HepG2 (cell line): Measurements from ENCODE around the gene SPDYE6. TPM values are rescaled to one million over a fixed set of nuclear protein-coding genes. Genes with fewer than 3 reads are reported as not detected.
A peak's percentile ranks its signal among the peaks of the same experiment; 100 is the strongest.

Experiments
- ARID4A ChIP-seq: sonication (generic); formaldehyde crosslinking; IDR thresholded peaks from 2 replicates; pipeline ENCODE4 v1.5.0; 2020; ENCODE audit warnings: mild to moderate bottlenecking, missing genetic modification reagents, borderline replicate concordance
- CTCF ChIP-seq: sonication (generic); formaldehyde crosslinking; IDR thresholded peaks from 2 replicates; pipeline ENCODE4 v1.5.0; 2020; ENCODE audit warnings: mild to moderate bottlenecking, missing genetic modification reagents, moderate library complexity
- ERF ChIP-seq: IDR thresholded peaks from 2 replicates; pipeline ENCODE4 v1.6.1; 2018; ENCODE audit warnings: missing biosample characterization, missing genetic modification reagents
- FOXO4 ChIP-seq: sonication (generic); formaldehyde crosslinking; conservative IDR thresholded peaks from 2 replicates; pipeline ENCODE4 v1.8.1; 2023; ENCODE audit warnings: missing genetic modification reagents
- IKZF4 ChIP-seq: sonication (generic); formaldehyde crosslinking; IDR thresholded peaks from 2 replicates; pipeline ENCODE4 v1.5.1; 2020; ENCODE audit warnings: borderline replicate concordance, mild to moderate bottlenecking, low read depth, missing genetic modification reagents; ENCODE audit errors: not compliant biosample characterization
- KLF11 ChIP-seq: IDR thresholded peaks from 2 replicates; pipeline ENCODE4 v1.6.1; 2016; ENCODE audit warnings: missing compliant biosample characterization
- NFYC ChIP-seq: IDR thresholded peaks from 2 replicates; pipeline ENCODE4 v1.6.1; 2016; ENCODE audit warnings: missing genetic modification reagents, missing compliant biosample characterization
- PATZ1 ChIP-seq: sonication (generic); formaldehyde crosslinking; IDR thresholded peaks from 2 replicates; pipeline ENCODE4 v1.4.0; 2020; ENCODE audit warnings: missing genetic modification reagents
- SAP130 ChIP-seq: IDR thresholded peaks from 2 replicates; pipeline ENCODE4 v1.6.1; 2016; ENCODE audit warnings: low read depth
- YY1 ChIP-seq: IDR thresholded peaks from 2 replicates; pipeline ENCODE4 v1.6.1; 2011; ENCODE audit warnings: low read length, low read depth, moderate library complexity, mild to moderate bottlenecking; ENCODE audit not compliant: insufficient read depth, insufficient replicate concordance
- ZFY ChIP-seq: sonication (generic); formaldehyde crosslinking; IDR thresholded peaks from 2 replicates; pipeline ENCODE4 v1.4.0; 2020; ENCODE audit warnings: missing genetic modification reagents
- ZMYM4 ChIP-seq: sonication (generic); formaldehyde crosslinking; IDR thresholded peaks from 2 replicates; pipeline ENCODE4 v1.8.1; 2023; ENCODE audit warnings: mild to moderate bottlenecking, missing genetic modification reagents
- ZNF317 ChIP-seq: sonication (generic); formaldehyde crosslinking; IDR thresholded peaks from 2 replicates; pipeline ENCODE4 v1.5.0; 2020; ENCODE audit warnings: mild to moderate bottlenecking, missing genetic modification reagents
- ZNF451 ChIP-seq: sonication (generic); formaldehyde crosslinking; IDR thresholded peaks from 2 replicates; pipeline ENCODE4 v1.5.0; 2020; ENCODE audit warnings: mild to moderate bottlenecking, missing genetic modification reagents
- ZNF564 ChIP-seq: sonication (generic); formaldehyde crosslinking; IDR thresholded peaks from 2 replicates; pipeline ENCODE4 v1.8.1; 2023; ENCODE audit warnings: mild to moderate bottlenecking, missing genetic modification reagents
- ZNF770 ChIP-seq: sonication (generic); formaldehyde crosslinking; IDR thresholded peaks from 2 replicates; pipeline ENCODE4 v1.5.0; 2020; ENCODE audit warnings: mild to moderate bottlenecking, missing genetic modification reagents
- polyA plus RNA-seq, 8 experiments: library from polyadenylated mRNA; depleted of rRNA in 3 of 8; stranded (reverse) in 7 of 8; unstranded in 1 of 8; fragments of >200 nt; fragmentation: Illumina TruSeq in 4 of 8; extraction: Trizol in 4 of 8; gene quantifications; 2 replicates each; pipeline versions ENCODE4 v1.2.1 to v1.2.3, GENCODE V29; 2011 to 2016; ENCODE audit warnings: low read depth in 4 of 8, missing spikeins in 1 of 8, mixed read lengths in 1 of 8; ENCODE audit not compliant: insufficient read depth in 1 of 8
- total RNA-seq, 5 experiments: library from RNA; depleted of rRNA; stranded (reverse); fragments of >200 nt; fragmentation: Illumina TruSeq; extraction: Trizol; gene quantifications; 2 replicates each; pipeline ENCODE4 v1.2.3, GENCODE V29; 2016; ENCODE audit warnings: low read depth in 1 of 5

Gene SPDYE6
- total and polyA plus RNA-seq, 2 of the 13 experiments (the other 11 are each of a cell fraction or from before 2014, with no cell fraction given), result 0.07 TPM; not detected in 1

GRCh38 chr7:102363549-102364393, 7.5 kb upstream of the SPDYE6 start (continued):
- TF ChIP-seq FOXO4 (CRISPR knock-in tag) (peak; percentile 86; the same call in 1 of the 2 replicates), PATZ1 (CRISPR knock-in tag) (peak; percentile 23; the same call in 1 of the 2 replicates), ZMYM4 (peak; percentile 37; the same call in 1 of the 2 replicates), ZFY (CRISPR knock-in tag) (peak; percentile 93), ZNF451 (CRISPR knock-in tag) (0 out of 2 replicates have a peak, but pooled peaks have one; percentile 33), YY1 (peak; percentile 48), ERF (CRISPR knock-in tag) (peak; percentile 59), KLF11 (CRISPR knock-in tag) (0 out of 2 replicates have a peak, but pooled peaks have one; percentile 46), ZNF317 (CRISPR knock-in tag) (0 out of 2 replicates have a peak, but pooled peaks have one; percentile 39), SAP130 (CRISPR knock-in tag) (peak; percentile 88), IKZF4 (CRISPR knock-in tag) (peak; percentile 14), CTCF (CRISPR knock-in tag) (peak; percentile 52), ARID4A (CRISPR knock-in tag) (peak; percentile 73; the same call in 1 of the 2 replicates), NFYC (0 out of 2 replicates have a peak, but pooled peaks have one; percentile 46), ZNF770 (CRISPR knock-in tag) (peak; percentile 61), ZNF564 (CRISPR knock-in tag) (0 out of 2 replicates have a peak, but pooled peaks have one; percentile 27)
